Heart left ventricle (tissue), 16 donors: ENCODE measurements around the gene CRLF2. TPM values are rescaled to one million over a fixed set of nuclear protein-coding genes. Genes with fewer than 3 reads are reported as not detected.
"Not testable (repeated sequence)": the region's sequence is repeated elsewhere in the genome, so short reads cannot be mapped to it uniquely, and the experiment has no call there.

Experiments used
- ATAC-seq, 4 donors: fragments of 200-7000 bp; cut with Tn5 transposase; one replicate each; pipeline ENCODE4 v1.9.1; 2020 to 2022; ENCODE audit warnings: moderate library complexity in 4 of 4, mild to moderate bottlenecking in 3 of 4, moderate number of reproducible peaks in 1 of 4
- DNase-seq, 5 donors: peaks; one replicate each; pipeline ENCODE4 v3.0.0-alpha.2; 2020
- H3K27ac ChIP-seq, 12 donors: fragments of 200-600 bp; sonication (generic) in 4 of 12; one replicate each; pipeline versions ENCODE4 v1.5.0 to v1.8.0; 2016 to 2022; ENCODE audit warnings: mild to moderate bottlenecking in 2 of 12
- H3K27me3 ChIP-seq, 9 donors: fragments of 200-600 bp; sonication (generic) in 2 of 9; one replicate each; pipeline versions ENCODE4 v1.5.1 to v1.8.0; 2016 to 2022; ENCODE audit warnings: mild to moderate bottlenecking in 3 of 9
- H3K36me3 ChIP-seq, 9 donors: fragments of 200-600 bp; sonication (generic) in 2 of 9; one replicate each; pipeline versions ENCODE4 v1.5.0 to v1.8.0; 2018 to 2022; ENCODE audit warnings: mild to moderate bottlenecking in 2 of 9
- H3K4me1 ChIP-seq, 12 donors: fragments of 200-600 bp; sonication (generic) in 4 of 12; one replicate each; pipeline versions ENCODE4 v1.5.0 to v1.8.0; 2016 to 2022; ENCODE audit warnings: mild to moderate bottlenecking in 3 of 12
- H3K4me3 ChIP-seq, 12 donors: fragments of 200-600 bp; sonication (generic) in 4 of 12; one replicate each; pipeline versions ENCODE4 v1.5.0 to v1.8.0; 2017 to 2022; ENCODE audit warnings: mild to moderate bottlenecking in 9 of 12, moderate library complexity in 4 of 12
- H3K9me3 ChIP-seq, 12 donors: fragments of 200-600 bp; sonication (generic) in 4 of 12; one replicate each; pipeline versions ENCODE4 v1.5.0 to v1.8.0; 2016 to 2022; ENCODE audit warnings: mild to moderate bottlenecking in 1 of 12
- CTCF ChIP-seq, 12 donors: fragments of 200-600 bp; sonication (generic) in 4 of 12; IDR thresholded peaks; one replicate each; pipeline versions ENCODE4 v1.5.0 to v1.8.0; 2018 to 2022; ENCODE audit warnings: antibody characterized with exemption in 12 of 12, mild to moderate bottlenecking in 5 of 12
- POLR2A ChIP-seq, 2 donors: fragments of 450-650 bp; IDR thresholded peaks; one replicate each; pipeline ENCODE4 v1.6.1; 2017; ENCODE audit warnings: antibody characterized with exemption in 2 of 2, mild to moderate bottlenecking in 2 of 2, moderate library complexity in 2 of 2
- WGBS, 4 donors: extraction: QIAGEN DNeasy Blood & Tissue Kit in 2 of 4; methylation state at CpG; one replicate each; pipeline versions ENCODE4 v1.1.5 to v1.1.7; 2013 to 2018; 5-methylcytosine and 5-hydroxymethylcytosine counted together
- intact Hi-C, 10 donors: fragments of 100-400 bp; cut with DNase I; formaldehyde crosslinking; loops; one replicate each; pipeline versions ENCODE4 v1.11.1 to v1.14.2; 2022
- polyA plus RNA-seq, 2 donors: library from polyadenylated mRNA; stranded (reverse); fragments of 200-250 nt; gene quantifications; one replicate each; pipeline ENCODE4 v1.2.3, GENCODE V29; 2013
- total RNA-seq, 9 donors: library from RNA; depleted of rRNA in 2 of 9; stranded (reverse); fragments of >200 nt in 2 of 9; fragmentation: NEBNext Ultra II Directional in 3 of 9; extraction: Animal tissue kit (Norgen Biotek cat#: 25700) in 3 of 9; gene quantifications; one replicate each; pipeline versions ENCODE4 v1.1.0 to v1.2.4, GENCODE V29; 2016 to 2023
- donor health status: ischemic (EF 13 %, LVEDD 7.1; RV severe dilation, severe dysfunction).
- donor health status: healthy with polysubstance abuse.
- donor health status: DM: no; HTN: yes; CAD: no.
- donor health status: DM: no; HTN: no; CAD: no.
- donor health status: ischemic (EF 25% LVEDD 6.9; RV normal size, moderate dysfunction).
- donor health status: ischemic (EF 25% LVEDD 5.7; RV mildly dilated, moderate dysfunction).
- donor health status: healthy.
- donor health status: DM: yes; HTN: yes; CAD: no.
- donor health status: ischemic (EF 35%, LVEDD 5.7; RV mildly dilated, moderate dysfunction).
- donor health status: nonischemic (EF 11% LVEDD 7.7; RV severe dilation, severe dysfunction).
- donor health status: DM: yes; HTN: yes; CAD: no.
- donor health status: PGD.
- donor health status: ischemic (EF 29% LVEDD 5.4; RV normal size, mild dysfunction).
- donor health status: nonischemic (EF 23%, LVEDD 6.1; RV moderate dilation, normal function).

CRLF2 gene
- total and polyA plus RNA-seq, 11 donors: 0.19 to 0.20 TPM; not detected in 9

DNA sequence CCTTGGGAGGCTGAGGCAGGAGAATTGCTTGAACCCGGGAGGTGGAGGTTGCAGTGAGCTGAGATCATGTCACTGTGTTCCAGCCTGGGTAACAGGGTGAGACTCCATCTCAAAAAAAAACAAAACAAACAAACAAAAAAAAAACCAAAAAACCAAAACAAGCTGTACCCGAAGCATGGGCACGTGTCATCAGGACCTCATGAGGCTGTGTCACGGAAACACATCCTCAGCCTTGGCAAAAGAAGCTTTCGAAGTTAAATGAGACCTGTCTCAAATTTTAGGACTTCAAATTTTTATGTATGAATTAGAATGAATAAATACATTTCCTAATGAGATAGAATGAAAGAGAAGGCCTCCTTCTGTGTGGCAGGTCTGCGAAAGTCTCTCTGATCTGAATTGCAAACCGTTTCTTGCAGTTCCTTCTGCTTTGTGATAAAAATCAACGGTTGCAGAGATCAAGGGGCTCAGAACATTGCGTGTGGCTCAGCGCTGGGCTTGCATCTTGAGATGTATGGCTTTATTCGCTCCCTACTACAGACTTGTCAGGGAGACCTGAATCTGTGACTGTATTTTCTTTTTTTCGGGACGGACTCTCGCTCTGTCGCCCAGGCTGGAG lies 19.5 kb upstream of the CRLF2 start:
- Histone ChIP-seq H3K4me1 (no peaks in the 10 kb centered on the region), H3K9me3 (peaks cover 0 to 4% (median 0%) of the 10 kb centered on the region in 12 donors), H3K27ac (no peak overlapping the region), H3K36me3 (no peaks in the 10 kb centered on the region), H3K4me3 (no peak overlapping the region), H3K27me3 (no peaks in the 10 kb centered on the region)
- intact Hi-C loops: no loop called here
- TF ChIP-seq POLR2A (IDR thresholded peaks at IDR 0.05): no peak
- no peak for TF ChIP-seq CTCF (IDR thresholded peaks at IDR 0.05)
- ATAC-seq (no peak), DNase-seq (no peak)
- 64 to 73% (median 70%) methylated on average over 15 of the region's 15 CpGs for WGBS, 4 donors

DNA sequence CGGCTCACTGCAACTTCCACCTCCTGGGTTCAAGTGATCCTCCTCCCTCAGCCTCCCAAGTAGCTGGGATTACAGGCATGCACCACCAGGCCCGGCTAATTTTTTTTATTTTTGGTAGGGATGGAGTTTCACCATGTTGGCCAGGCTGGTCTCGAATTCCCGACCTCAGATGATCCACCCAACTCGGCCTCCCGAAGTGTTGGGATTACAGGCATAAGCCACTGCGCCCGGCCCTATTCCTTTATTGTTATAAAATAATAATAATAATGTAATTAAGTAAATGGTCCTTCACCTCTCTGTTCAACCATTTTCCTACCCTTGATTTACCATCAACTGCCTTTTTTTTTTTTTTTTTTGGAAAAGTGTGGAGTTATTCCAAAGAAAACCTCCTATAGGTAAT lies 15.7 kb upstream of the CRLF2 start:
- H3K27me3 ChIP-seq, H3K4me1 ChIP-seq, H3K27ac ChIP-seq, ATAC-seq, H3K4me3 ChIP-seq, intact Hi-C loops, DNase-seq, H3K36me3 ChIP-seq, H3K9me3 ChIP-seq: not testable (repeated sequence)
- WGBS, 4 donors: 81 to 92% (median 88%) methylated on average over 8 of the region's 8 CpGs

GRCh38 chrX:1226249-1226648 lies 13.8 kb upstream of the CRLF2 start:
- H3K4me3 ChIP-seq: no peak overlapping the region
- no peaks in the 10 kb centered on the region for H3K4me1 ChIP-seq
- ATAC-seq: no peak
- intact Hi-C loops: no loop called here
- H3K27ac ChIP-seq: no peak overlapping the region
- no peaks in the 10 kb centered on the region for H3K36me3 ChIP-seq
- DNase-seq: no peak
- H3K27me3 ChIP-seq: no peaks in the 10 kb centered on the region
- peaks cover 0 to 16% (median 8%) of the 10 kb centered on the region in 12 donors for H3K9me3 ChIP-seq
- no peak for TF ChIP-seq CTCF (IDR thresholded peaks at IDR 0.05)
- no peak for TF ChIP-seq POLR2A (IDR thresholded peaks at IDR 0.05)

GRCh38 chrX:1224954-1225353 lies 12.5 kb upstream of the CRLF2 start:
- no peaks in the 10 kb centered on the region for H3K36me3 ChIP-seq
- no peak overlapping the region for H3K4me3 ChIP-seq
- peak in 1 of 4 donors; percentile 77 for ATAC-seq
- 29 to 39% (median 36%) methylated on average over 7 to 8 of the region's 8 CpGs for WGBS, 4 donors
- H3K27ac ChIP-seq: peak overlapping the region in 1 of 12 donors; percentile 29
- TF ChIP-seq POLR2A (IDR thresholded peaks at IDR 0.05) (no peak), CTCF (IDR thresholded peaks at IDR 0.05) (no peak)
- peaks cover 0 to 16% (median 8%) of the 10 kb centered on the region in 12 donors for H3K9me3 ChIP-seq
- H3K4me1 ChIP-seq: no peaks in the 10 kb centered on the region
- H3K27me3 ChIP-seq: no peaks in the 10 kb centered on the region
- intact Hi-C loops: no loop called here
- peak in 1 of 5 donors; percentile 26 for DNase-seq

DNA sequence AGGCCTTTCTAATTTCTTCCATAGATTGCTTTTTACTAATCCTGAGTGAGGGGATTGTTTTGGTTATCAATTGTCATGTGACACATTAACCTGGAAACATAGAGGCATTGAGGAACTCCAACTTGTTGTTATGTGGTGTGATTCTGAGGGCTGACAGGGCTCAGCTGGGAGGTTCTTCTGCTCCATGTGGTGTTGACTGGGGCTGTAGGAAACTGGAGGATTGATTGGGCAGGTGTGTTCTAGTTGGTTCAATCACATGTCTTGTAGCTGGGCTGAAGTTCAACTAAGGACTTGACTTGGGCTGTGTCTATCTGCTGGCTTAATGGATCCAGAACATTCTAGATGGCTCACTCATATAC lies 10.8 kb upstream of the CRLF2 start:
- ATAC-seq (no peak), DNase-seq (no peak)
- Histone ChIP-seq H3K27me3 (no peaks in the 10 kb centered on the region), H3K4me3 (no peak overlapping the region), H3K4me1 (no peaks in the 10 kb centered on the region), H3K27ac (no peak overlapping the region), H3K36me3 (no peaks in the 10 kb centered on the region), H3K9me3 (peaks cover 0 to 16% (median 8%) of the 10 kb centered on the region in 12 donors)
- TF ChIP-seq CTCF (IDR thresholded peaks at IDR 0.05) (no peak), POLR2A (IDR thresholded peaks at IDR 0.05) (no peak)
- intact Hi-C loops: no loop called here
